NCI-H1092 treated with DMSO at 0.1 percent for 48 hours (cell line): ENCODE measurements around the gene MKRN3.

Experiments
- DNase-seq: peaks from one replicate; lab custom pipeline; 2025; lab: John Stamatoyannopoulos, UW

MKRN3 gene

GRCh38 chr15:23565395-23566070 lies at the start of gene MKRN3:
Gene MKRN3 (plus strand): TSS chr15:23565674. CDS start chr15:23565783, 109 bp downstream.
- DNase-seq: no peak

DNA sequence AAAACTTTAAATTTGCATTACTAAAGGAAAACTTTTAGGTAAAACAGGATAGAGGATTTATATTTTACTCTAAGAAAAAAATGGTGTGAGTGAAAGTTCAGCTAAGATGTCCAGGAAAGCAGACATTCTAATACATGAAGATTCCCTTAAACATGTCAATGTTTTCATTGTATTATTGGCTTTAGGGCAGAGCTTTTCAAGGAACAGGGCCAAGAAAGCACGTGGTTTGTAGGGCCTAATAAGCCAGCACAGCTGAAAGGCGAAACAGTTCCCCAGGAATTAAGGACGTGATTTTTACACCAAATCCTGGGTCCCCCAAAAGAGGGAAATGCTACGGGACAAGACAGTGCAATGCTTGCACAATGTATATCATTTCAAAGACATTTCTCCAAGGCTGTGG lies 48.6 kb upstream of the MKRN3 start:
- DNase-seq: no peak

DNA sequence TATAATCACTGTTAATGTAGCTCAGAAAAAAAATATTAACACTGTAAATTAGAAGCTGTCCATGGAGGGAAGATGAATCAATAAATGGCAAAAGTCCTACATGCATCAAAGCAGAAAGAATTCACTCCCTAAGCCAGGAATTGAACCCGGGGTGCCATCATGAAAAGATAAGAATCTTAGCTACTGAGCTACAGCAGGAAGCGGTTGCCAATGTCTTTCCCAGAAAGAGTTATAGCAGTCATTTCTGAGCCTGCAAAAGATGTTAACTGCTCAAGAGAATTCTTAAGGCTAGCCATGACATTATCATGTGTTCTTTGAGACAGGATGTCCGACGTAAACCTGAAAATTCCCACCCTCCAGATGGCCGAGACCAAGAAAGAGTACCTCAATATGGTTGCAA lies 47.4 kb upstream of the MKRN3 start:
- DNase-seq: no peak

- DNase-seq: no peak
These were observed 40.7 kb upstream of the MKRN3 start for GRCh38 chr15:23524816-23525215.

DNA sequence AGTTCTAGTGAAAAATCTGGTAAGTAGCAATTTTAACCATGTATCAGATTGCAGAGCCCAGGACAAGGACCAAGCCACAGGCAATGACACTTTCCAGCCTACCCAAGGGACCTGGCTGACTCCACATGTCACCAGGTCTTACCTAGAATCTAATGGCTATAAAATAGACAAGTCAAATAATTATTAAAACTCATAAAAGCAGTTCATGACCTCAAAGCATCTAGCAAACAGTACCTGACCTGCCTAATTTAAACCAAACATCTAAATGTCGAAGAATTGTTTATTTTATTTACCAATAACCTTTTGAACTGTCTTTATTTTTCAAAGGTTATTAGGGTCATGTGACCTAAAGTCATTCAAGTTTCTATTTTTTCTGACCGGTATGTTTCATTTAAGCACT lies 35.6 kb upstream of the MKRN3 start:
- no peak for DNase-seq

- no peak for DNase-seq
These were observed 33.5 kb upstream of the MKRN3 start for GRCh38 chr15:23532024-23532423.

DNA sequence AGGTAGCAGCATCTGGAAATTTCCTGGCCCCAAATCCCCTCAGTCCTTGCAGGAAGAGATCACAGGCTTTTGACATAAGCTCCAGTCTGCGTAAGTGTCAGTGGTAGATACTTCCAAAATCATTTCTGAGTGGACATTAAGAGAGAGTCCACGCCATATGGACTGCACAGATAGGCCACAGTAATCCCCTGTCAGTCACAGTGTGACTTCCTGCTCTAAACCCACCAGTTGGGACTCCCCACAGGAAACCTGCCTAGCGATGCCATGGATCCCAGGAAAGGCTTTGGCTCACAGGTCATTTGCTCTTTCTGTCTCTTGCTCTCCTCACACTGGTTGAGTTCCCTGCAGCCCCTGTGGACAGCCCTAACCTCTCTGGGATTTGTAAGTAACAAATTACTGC lies 28.8 kb upstream of the MKRN3 start:
- DNase-seq: no peak

- no peak for DNase-seq
These were observed 26.8 kb upstream of the MKRN3 start for GRCh38 chr15:23538648-23539047.

DNA sequence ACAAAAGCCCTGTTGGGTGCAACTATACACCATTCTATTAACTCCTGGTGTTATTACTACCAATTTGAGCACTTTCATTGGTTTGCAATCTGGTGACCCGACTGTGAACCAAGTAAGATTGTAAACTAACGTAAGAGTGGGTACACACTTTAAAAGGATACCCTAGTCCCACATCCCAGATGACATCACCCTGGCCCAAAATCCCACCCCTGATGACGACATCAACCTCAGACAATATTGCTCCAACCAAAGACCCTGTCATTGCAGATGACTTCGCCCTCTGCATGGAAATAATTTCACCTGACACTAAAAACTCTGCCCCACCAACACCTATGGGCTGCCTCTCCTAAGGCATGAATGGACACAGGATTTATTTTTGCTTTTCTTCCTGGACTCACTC lies 25.6 kb upstream of the MKRN3 start:
- DNase-seq: no peak

DNA sequence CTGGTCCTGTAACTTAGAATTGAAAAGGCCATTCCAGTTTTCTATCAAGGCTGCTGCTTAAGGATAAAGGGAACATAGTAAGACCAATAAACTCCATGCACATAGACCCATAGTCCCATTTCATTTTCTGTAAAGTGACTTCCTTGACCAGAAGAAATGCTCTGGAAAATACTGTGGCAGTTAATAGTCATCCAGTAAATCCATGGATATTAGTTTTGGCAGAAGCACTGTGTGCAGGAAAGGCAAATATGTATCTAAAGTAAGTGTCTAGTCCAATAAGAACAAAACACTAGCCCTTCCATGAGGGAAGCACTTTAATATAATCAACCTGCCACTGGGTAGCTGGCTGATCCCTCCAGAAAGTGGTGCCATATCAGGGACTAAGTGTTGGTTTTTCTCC lies 19.3 kb upstream of the MKRN3 start:
- DNase-seq: no peak

DNA sequence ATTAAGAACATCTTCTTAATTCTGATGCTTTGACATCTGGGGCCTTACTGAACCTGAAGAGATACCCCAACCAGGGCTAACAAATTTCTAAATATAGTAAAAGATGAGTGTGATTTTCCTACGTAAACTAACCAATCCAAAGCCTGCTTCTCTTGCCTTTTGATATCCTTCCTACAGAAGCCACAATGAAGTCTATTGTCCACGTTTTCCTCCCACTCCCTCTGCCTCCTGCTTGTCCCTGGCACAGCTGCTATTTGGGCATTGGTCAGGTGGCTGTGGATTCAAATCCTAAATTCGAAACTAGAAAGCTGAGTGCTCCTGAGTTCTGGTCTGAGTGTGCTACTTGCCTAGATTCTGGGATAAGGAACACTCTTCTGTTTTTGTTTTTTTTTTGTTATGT lies 17.4 kb upstream of the MKRN3 start:
- no peak for DNase-seq

- no peak for DNase-seq
These were observed 3.6 kb upstream of the MKRN3 start for GRCh38 chr15:23561914-23562313.

GRCh38 chr15:23564821-23565394 lies 566 bp upstream of the MKRN3 start:
- no peak for DNase-seq

DNA sequence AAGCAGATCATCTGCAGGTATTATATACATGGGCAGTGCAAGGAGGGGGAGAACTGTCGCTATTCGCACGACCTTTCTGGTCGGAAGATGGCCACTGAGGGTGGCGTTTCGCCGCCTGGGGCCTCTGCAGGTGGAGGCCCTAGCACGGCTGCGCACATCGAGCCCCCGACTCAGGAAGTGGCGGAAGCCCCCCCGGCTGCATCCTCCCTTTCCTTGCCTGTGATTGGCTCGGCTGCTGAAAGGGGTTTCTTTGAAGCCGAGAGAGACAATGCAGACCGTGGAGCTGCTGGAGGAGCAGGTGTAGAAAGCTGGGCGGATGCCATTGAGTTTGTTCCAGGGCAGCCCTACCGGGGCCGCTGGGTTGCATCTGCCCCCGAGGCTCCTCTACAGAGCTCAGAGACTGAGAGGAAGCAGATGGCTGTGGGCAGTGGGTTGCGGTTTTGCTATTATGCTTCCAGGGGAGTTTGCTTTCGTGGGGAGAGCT lies 639 bp downstream of the MKRN3 start:
- DNase-seq: no peak

GRCh38 chr15:23566651-23567050 lies 1.2 kb downstream of the MKRN3 start:
- no peak for DNase-seq

GRCh38 chr15:23567921-23568320 lies 2.4 kb downstream of the MKRN3 start:
- peak; percentile 18 for DNase-seq

DNA sequence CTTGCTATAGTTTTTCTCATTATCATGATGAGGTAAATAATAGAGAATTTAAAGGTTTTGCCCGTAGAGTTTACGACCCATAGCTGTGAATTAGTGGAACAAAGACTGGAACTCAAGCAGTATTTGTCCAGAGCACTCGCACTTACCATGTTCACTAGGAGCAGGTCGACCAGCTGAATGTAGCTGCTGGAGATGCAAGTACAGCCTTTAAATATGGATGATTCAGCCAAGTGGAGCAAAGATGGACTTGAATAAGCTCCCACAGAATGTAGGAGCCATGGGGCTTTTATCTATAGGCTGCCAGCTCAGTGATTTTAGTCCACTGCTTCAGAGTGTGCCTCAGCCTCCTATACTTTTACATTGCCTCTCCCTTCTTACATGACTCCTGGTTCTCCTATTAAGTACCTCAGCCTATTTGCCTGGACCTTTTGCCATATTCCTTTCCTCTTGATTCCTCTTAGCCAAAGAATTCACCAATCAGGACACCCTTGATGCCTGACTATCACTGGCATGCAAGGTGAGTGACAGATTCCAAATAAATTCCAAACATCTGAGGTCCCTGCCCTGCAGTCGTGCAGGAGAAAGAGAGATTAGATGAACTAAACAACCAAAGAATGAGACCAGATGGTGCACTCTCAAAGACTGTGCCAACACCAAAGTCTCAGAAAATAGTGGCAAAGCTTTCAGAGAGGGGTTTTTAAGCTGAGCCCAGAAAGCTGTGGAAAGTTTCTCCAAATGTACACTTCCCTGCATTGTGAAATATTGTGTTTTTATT lies 3.9 kb downstream of the MKRN3 start:
- no peak for DNase-seq

- DNase-seq: no peak
These were observed 5.0 kb downstream of the MKRN3 start for GRCh38 chr15:23570486-23570885.

GRCh38 chr15:23572844-23573243 lies 7.4 kb downstream of the MKRN3 start:
- no peak for DNase-seq

GRCh38 chr15:23574742-23575141 lies 9.3 kb downstream of the MKRN3 start:
- no peak for DNase-seq

DNA sequence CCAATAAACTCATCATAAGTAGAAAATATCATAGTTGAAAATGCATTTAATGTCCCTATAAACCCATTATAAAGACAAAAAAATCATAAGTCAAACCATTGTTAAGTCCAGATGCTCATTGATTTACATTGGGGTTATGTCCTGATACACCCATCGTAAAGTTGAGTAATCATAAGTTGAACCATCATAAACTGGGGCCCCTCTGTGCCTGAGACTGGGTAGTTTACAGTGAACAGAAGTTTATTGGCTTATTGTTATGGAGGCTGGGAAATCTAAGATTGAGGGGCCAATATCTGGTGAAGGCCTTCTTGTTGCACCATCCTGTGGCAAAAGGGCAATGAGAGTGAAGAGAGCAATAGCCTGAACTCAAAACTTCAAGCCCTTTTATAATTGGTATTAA lies 10.6 kb downstream of the MKRN3 start:
- no peak for DNase-seq

DNA sequence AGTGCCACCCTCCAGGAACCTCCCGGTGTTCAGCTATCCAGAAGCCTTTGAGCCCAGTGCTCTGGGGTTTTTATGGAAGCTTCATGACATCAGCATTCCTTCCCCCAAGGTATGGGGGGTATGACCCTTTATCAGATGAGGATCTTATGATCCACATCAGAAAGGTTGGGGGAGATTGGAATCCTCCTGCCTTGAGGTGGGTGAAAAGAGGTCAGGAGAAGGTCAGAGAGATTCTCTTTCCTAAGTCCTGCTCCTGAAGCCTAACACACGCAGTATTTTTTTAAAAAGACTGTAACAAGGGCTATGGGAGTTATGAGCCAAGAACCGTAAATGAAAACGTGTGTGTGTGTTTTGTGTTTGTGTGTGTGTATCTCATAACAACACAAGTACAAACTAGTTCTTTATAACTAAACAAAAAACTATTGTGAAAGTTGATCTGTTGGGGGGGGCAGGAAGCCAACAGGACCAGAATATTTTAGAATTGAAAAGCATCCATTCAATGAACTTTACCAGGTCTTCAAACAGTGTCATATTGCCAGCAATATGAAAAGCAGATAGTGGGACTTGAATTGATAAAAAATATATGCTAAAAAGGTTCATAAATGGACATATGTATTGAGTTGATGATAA lies 13.2 kb downstream of the MKRN3 start:
- DNase-seq: no peak

GRCh38 chr15:23588268-23588667 lies 22.8 kb downstream of the MKRN3 start:
- DNase-seq: no peak
